T-helper 1 cell (primary cell): Measurements from ENCODE around the gene RASGRP1.

Source experiments
- DNase-seq, 5 donors: peaks; one replicate each; pipeline ENCODE4 v3.0.0-alpha.2; 2012 to 2020

RASGRP1 gene

GRCh38 chr15:38565287-38565670 is 665 bp upstream of the RASGRP1 start:
- DNase-seq, result no peak

DNA sequence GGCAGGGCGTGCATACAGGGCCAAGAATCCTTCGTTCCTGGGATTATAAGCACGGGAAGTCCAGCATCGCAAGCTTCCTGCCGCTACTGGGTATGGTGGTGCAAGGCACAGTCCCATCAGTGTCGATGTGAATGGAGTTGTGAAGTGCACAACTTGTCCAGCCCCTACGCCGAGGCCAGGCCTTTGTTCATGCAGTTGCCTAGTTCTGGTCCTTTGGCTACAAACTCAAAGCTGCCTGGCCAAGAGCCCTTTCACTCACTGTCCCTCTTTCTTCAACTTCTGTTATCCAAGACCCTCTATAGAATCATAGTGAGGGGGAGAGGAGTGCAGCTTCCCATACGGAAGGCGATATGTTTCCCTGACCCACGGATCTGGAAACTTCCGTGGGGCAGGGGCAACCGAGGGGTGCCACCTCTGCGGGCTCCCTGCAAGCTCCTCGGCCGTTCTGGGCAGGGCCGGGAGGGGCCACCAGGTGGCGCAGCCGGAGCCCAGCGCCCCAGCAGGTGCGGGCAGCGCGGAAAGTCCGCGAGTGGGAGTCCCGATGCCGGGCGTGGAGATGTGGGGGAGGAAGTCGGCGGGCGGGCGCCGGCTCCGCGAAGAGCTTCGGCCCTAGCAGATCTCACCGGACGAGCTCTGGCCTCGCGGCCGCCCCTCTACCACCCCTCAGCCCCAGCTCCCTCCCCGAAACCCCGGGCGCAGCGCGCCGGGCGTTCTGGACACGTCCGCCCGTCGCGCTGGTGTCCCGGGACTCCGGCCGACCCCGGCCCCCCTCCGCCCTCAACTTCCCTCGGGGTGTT is 693 bp downstream of the RASGRP1 start:
- DNase-seq, result peak; percentile 73 to 89 (median 79)

DNA sequence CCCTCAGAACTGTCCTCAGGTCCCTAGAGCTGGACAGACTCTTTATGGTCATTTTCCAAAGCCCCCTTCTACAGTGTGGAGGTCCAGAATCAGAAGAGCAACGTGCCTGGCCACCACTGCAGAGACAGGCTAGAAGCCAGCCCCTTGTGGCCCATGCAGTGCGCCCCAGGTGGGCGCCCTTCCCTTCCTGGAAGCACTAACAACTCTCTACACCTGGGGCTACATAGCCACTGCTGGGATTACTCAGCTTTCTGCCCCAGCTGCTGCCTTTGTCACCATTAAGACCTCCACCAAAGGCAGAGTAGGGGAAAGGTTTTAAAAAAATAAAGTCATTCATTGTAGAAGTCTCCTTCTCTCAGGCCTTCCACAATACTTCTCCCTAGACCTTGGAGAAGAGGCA is 2.3 kb downstream of the RASGRP1 start:
- peak in 1 of 5 donors; percentile 35 for DNase-seq

DNA sequence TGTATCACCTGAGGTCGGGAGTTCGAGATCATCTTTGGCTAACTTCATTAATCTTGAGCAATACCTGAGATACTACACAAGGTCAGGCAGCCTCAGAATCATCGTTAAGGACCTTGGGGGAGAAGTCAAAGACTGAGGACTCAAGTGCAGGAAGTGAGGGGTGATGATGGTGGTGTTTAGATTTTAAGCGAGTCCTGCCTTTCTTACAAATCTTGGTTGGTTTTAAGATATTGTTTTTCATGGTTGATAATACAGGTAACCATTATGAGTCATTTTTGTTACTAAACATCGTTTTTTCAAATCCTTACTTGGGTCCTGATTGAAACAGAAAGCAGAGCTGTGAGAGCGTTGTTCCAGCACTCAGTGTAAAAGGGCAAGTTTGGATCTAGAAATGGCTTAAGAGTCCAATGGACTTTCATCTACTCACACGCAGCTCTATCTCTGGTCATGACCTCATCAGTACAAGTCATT is 4.1 kb downstream of the RASGRP1 start:
- DNase-seq, result peak in 1 of 5 donors; percentile 77

DNA sequence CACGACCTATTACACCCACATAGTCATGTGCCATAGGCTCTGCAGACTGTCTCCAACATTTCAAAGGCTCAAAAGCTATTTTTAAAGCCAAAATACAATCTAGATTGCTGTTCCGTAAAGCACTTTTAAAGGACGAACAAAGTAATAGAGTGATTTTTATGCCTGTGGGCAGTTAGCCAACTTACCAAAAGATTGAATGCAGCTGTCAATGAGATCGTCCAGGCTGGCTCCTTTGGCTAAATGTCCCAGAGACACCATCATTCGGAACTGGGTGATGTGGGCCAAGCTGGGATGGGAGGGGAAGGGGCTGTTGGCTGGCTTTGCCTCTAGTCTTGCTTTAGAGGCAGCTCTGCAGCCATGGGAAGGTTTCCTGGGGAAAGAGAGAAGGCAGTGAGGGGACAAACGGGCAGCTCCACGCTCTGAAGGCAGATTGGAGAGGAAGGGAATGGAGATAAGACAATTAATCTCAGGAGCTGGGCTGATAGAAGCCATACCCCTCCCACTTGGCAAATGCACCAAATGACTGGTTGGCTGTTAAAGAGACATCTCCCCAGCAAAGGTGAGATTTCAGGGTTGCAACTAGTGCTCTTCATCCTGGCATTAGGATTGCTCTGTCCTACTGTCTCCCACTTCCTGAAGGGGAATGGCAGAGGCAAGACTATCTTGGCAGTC is 4.8 kb downstream of the RASGRP1 start:
- DNase-seq, result peak in 1 of 5 donors; percentile 33

- DNase-seq, result no peak
Measured at GRCh38 chr15:38559131-38559530, 5.5 kb downstream of the RASGRP1 start.

DNA sequence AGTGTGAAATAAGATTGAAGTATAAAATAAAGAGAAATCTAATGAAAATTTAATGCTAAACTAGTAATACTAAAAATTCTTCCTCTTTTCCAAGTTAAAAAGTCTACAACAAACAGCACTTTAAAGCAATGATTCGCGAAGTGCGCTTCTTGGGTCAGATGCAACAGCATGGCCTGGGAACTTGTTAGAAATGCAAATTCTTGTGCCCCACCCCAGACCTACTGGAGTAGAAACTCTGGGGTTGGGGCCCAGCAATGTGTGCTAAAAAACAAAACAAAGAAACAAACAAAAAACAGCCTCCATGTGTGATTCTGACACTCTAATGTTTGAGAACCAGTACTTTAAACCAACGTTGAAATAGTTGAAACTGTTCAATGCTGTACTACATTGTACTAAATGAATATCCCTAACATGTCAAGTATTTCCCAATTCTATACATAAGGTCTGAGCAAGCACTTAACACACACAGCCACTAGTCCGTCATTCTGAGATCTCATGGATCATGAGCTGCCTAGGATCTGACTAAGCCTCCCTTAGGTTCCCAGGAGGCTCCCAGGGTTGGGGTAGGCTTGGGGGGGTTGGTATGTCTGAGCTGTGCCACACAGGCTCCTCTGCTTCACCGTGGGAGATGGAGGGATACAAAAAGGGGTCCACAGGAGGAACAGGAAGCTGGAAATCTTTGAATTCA is 6.1 kb downstream of the RASGRP1 start:
- no peak for DNase-seq

- DNase-seq, result peak in 1 of 5 donors; percentile 39
Measured at GRCh38 chr15:38557921-38558320, 6.7 kb downstream of the RASGRP1 start.

DNA sequence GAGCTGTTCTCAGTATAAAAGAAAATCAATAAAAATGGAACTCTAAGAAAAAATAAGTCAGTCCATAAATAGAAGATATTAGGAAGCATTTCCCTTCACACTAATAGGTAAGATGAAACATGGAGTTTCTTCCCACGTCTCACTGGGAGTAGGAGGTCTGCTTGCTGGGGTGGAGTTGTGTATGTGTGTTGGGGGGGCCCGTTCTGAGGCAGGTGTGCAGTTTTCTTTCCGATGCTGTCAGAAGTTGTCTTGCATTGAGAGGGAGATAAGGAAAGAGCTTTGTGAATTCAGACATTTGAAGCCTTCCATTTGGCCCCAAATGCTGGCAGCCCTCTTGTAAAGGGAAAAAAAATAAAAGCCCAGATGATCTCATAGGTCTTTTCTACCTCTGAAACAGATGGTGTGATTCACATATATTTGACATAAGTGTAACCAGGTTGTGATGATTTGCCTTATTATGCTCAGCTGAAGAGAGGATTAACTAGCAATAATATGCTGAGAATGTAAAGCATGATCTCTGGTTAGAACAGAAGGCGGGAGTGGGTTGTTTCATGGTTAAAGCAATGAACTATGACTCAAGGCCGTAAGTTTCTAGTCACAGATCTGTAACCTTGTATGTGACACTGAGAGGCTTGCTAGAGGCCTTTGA is 8.8 kb downstream of the RASGRP1 start:
- DNase-seq, result peak in 1 of 5 donors; percentile 37

GRCh38 chr15:38554354-38554753 is 10.3 kb downstream of the RASGRP1 start:
- peak in 2 of 5 donors; percentile 22 to 55 for DNase-seq

DNA sequence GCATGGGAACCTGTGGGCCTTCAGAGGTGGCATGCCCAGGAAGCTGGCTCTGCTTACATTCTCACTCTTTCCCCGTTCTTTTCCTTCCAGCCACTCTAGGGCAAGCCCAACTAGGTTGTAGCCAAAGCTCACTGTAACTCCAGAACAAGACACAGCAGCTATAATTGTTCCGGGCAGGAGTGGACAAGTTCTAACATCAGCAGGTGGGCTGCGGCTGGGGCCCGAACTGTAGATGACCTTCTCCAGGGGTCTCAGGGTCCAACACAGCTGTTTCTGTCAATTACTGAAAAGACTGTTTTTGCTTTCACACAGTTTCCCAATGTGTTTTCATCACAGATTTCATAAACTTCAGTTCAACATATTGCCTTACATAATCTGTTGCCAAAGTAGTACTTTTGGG is 11.5 kb downstream of the RASGRP1 start:
- no peak for DNase-seq

DNA sequence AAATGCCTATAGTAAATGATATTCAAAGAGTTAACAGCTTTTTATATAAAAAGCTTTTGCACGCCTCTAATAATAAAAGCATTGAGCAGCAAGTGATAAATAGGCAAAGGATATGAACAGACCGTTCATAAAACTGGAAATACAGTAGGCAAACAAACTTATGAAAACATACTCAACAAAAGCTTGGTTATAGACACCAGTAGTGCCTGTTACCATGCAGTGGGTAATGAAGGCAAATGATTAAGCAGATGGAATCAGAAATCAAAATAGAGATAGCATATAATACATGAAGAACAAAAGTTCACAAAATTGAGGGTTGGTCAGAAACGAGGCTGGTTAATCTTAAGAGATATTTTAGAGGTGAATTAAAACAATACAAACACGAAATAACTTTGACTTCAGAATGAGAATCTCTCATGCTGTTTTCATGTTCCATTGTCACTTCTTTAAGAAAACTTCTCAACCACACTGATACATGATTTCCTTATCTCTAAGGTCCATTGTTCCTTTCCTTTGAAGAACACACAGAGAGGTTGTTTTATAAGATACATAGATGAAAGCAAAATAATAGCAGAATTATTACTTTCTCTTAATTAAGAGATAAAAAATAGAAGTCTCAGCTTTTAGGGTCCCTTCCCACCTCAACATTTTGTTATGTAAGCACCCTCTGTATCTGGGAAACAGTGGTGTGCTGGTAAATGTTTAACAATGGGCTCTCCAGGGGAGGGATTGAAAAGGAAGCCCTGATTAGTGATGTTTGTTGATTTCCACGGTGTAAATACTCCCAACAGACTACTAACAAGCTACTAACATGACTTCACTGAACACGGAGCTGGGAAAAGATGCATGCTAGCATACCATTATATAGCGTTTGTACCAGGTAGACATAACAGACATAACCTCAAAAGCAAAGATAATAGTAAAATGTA is 12.6 kb downstream of the RASGRP1 start:
- no peak for DNase-seq

- no peak for DNase-seq
Measured at GRCh38 chr15:38549222-38549621, 15.4 kb downstream of the RASGRP1 start.

GRCh38 chr15:38547255-38547997 is 17.2 kb downstream of the RASGRP1 start:
- DNase-seq, result no peak

DNA sequence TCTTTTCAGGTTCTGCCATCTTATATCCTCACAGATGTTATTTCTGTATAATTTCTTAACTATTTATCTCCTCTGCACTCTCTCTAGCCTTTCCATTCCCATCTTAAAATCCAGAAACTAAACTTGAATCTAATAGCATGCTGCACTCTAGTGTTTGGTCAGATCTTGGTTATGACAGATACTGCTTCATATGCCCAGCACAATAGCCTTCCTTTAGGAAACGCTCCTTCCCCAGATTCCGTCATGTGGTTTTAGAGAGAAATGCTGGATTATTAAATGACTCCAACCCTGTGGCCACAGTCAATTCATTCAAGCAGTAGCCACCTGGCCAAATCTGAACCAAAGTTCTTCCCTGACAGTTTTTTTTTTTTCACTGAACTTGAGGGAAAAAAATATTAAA is 19.4 kb downstream of the RASGRP1 start:
- DNase-seq, result no peak

DNA sequence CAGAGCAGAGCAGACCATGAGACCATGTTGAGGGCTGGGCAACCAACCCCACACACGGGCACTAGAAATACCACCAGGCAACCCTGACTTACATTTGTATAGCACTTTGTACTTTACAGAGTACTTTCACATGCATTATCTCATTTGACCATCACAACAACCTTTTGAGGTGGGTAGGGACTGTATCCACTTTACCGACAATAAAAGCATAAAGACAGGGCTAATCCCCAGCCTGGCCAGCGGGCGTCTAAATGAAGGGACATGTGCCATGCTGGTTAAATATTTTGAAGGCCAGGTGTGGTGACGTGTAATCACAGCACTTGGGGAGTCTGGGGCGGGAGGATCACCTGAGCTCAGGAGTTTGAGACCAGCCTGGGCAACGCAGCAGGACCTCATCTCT is 23.6 kb downstream of the RASGRP1 start:
- DNase-seq, result no peak

GRCh38 chr15:38540510-38540909 is 24.1 kb downstream of the RASGRP1 start:
- no peak for DNase-seq

- DNase-seq, result no peak
Measured at GRCh38 chr15:38539008-38539343, 25.6 kb downstream of the RASGRP1 start.

GRCh38 chr15:38538328-38539007 is 26.1 kb downstream of the RASGRP1 start:
- DNase-seq, result no peak

DNA sequence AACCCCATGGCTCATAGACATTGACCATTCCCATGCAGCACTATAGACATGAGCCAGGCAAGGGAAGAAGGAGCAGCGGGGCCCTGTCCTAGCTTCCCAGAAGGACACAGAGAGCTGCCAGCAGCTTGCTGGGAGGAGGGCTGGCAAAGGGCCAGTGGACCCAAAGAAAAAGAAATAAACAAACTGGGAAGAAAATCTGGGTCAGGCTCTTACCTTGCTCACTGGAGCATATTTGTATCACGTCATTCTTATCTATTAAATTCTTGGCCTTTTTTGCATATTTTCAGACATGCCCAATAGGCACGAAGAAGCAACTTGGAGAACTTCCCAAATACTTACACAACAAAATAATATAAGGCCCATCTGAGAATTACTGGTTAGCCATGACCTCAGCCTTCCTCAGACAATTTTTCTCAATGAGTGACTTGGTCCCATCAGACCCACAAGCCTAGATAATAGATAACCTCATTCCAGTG is 28.4 kb downstream of the RASGRP1 start:
- DNase-seq, result no peak
